Measurements from ENCODE around the gene IDH3G. TPM values are rescaled to one million over a fixed set of nuclear protein-coding genes. Genes with fewer than 3 reads are reported as not detected.

Gene IDH3G
- polyA plus RNA-seq, 3 donors, result 115 to 201 (median 130) TPM

- no peaks in the 10 kb centered on the region for H3K27me3 ChIP-seq (ENCODE audit: control insufficient read depth in 2 of 2, insufficient read depth in 2 of 2, low read length in 2 of 2)
- H3K4me2 ChIP-seq (replicated peaks; ENCODE audit: extremely low read depth, low read length, poor library complexity, severe bottlenecking), result no peak overlapping the region
- Mint-ChIP-seq H3K4me3 (no peak overlapping the region), H3K36me3 (peaks cover 42 to 88% of the 10 kb centered on the region in 2 donors), H3K4me1 (peaks cover 5% of the 10 kb centered on the region), H3K27me3 (ENCODE audit: low read depth in 3 of 3) (peaks cover 0 to 12% (median 0%) of the 10 kb centered on the region in 3 donors), H3K9me3 (peaks cover 0 to 11% (median 3%) of the 10 kb centered on the region in 7 donors), H3K27ac (no peak overlapping the region)
- peaks cover 43 to 58% of the 10 kb centered on the region in 2 donors for H3K36me3 ChIP-seq (replicated peaks in 1 of 2; ENCODE audit: control insufficient read depth in 1 of 2, insufficient read depth in 2 of 2, low read length in 2 of 2)
- TF ChIP-seq CTCF (IDR thresholded peaks at IDR 0.05), result no peak
- H3K27ac ChIP-seq (ENCODE audit: low read depth in 1 of 2, low read length in 2 of 2), result no peak overlapping the region
- H4K20me1 ChIP-seq (ENCODE audit: insufficient read depth, low read length), result peaks cover 20% of the 10 kb centered on the region
- no peak overlapping the region for H2AFZ ChIP-seq (ENCODE audit: insufficient read depth, low read depth, low read length, poor library complexity, severe bottlenecking)
- H3K9ac ChIP-seq (ENCODE audit: insufficient read depth, low read length, poor library complexity, severe bottlenecking), result no peak overlapping the region
- H3K9me3 ChIP-seq (replicated peaks in 1 of 2; ENCODE audit: control insufficient read depth in 1 of 2, insufficient read depth in 1 of 2, low read length in 2 of 2), result no peaks in the 10 kb centered on the region
- H3K4me1 ChIP-seq (ENCODE audit: control insufficient read depth in 1 of 2, insufficient read depth in 2 of 2, low read length in 2 of 2), result peaks cover under 1 to 2% of the 10 kb centered on the region in 2 donors
- intact Hi-C loops (cut with micrococcal nuclease), result no loop called here
- peaks cover 5% of the 10 kb centered on the region for H3K79me2 ChIP-seq (ENCODE audit: insufficient read depth, low read length)
- no peak for DNase-seq
- H3K4me3 ChIP-seq (replicated peaks in 1 of 3; ENCODE audit: low read depth in 2 of 3, low read length in 3 of 3), result no peak overlapping the region
- WGBS (ENCODE audit: insufficient coverage), result 100% methylated on average over 11 of the region's 27 CpGs
Measured at GRCh38 chrX:153738056-153738605, 56.0 kb downstream of the IDH3G start.

GRCh38 chrX:153736871-153737441 lies 57.2 kb downstream of the IDH3G start:
- H3K27ac Mint-ChIP-seq, result no peak overlapping the region
- Histone ChIP-seq H3K27ac (ENCODE audit: low read depth in 1 of 2, low read length in 2 of 2) (no peak overlapping the region), H3K36me3 (replicated peaks in 1 of 2; ENCODE audit: control insufficient read depth in 1 of 2, insufficient read depth in 2 of 2, low read length in 2 of 2) (peaks cover 43 to 58% of the 10 kb centered on the region in 2 donors), H3K27me3 (ENCODE audit: control insufficient read depth in 2 of 2, insufficient read depth in 2 of 2, low read length in 2 of 2) (no peaks in the 10 kb centered on the region), H3K79me2 (ENCODE audit: insufficient read depth, low read length) (peaks cover 6% of the 10 kb centered on the region), H3K4me1 (ENCODE audit: control insufficient read depth in 1 of 2, insufficient read depth in 2 of 2, low read length in 2 of 2) (peaks cover 13 to 14% of the 10 kb centered on the region in 2 donors), H3K4me2 (replicated peaks; ENCODE audit: extremely low read depth, low read length, poor library complexity, severe bottlenecking) (no peak overlapping the region), H3K9ac (ENCODE audit: insufficient read depth, low read length, poor library complexity, severe bottlenecking) (no peak overlapping the region), H3K9me3 (replicated peaks in 1 of 2; ENCODE audit: control insufficient read depth in 1 of 2, insufficient read depth in 1 of 2, low read length in 2 of 2) (peaks cover 0 to under 1% of the 10 kb centered on the region in 2 donors), H4K20me1 (ENCODE audit: insufficient read depth, low read length) (peaks cover 21% of the 10 kb centered on the region), H3K4me3 (replicated peaks in 1 of 3; ENCODE audit: low read depth in 2 of 3, low read length in 3 of 3) (no peak overlapping the region), H2AFZ (ENCODE audit: insufficient read depth, low read depth, low read length, poor library complexity, severe bottlenecking) (no peak overlapping the region)
- WGBS (ENCODE audit: insufficient coverage), result 96% methylated on average over 6 of the region's 15 CpGs
- intact Hi-C loops (cut with micrococcal nuclease), result no loop called here
- peaks cover 0 to 12% (median 0%) of the 10 kb centered on the region in 3 donors for H3K27me3 Mint-ChIP-seq (ENCODE audit: low read depth in 3 of 3)
- H3K9me3 Mint-ChIP-seq, result peaks cover 0 to 12% (median 8%) of the 10 kb centered on the region in 7 donors
- DNase-seq, result no peak
- H3K36me3 Mint-ChIP-seq, result peaks cover 42 to 78% of the 10 kb centered on the region in 2 donors
- TF ChIP-seq CTCF (IDR thresholded peaks at IDR 0.05), result no peak
- H3K4me1 Mint-ChIP-seq, result peaks cover 12% of the 10 kb centered on the region
- no peak overlapping the region for H3K4me3 Mint-ChIP-seq
